ENCODE results near the gene GRIN1.

Gene GRIN1

DNA sequence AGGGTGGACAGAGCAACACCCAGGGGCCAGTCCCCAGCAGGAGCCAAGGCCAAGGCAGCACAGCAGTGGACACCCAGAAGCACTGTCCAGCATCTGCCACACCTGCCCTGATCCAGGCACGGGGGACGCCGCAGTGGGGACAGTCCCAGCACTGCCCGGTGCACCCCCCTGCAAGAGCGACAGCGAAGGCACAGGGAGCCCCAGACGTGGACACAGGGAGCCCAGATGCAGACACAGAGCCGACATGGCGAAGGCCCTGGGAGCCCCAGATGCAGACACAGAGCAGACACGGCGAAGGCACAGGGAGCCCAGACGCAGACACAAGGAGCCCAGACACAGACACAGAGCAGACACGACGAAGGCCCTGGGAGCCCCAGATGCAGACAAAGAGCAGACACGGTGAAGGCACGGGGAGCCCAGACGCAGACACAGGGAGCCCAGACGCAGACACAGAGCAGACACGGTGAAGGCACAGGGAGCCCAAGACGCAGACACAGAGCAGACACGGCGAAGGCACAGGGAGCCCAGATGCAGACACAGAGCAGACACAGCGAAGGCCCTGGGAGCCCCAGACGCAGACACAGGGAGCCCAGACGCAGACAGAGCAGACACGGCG lies 45.1 kb downstream of the GRIN1 start:
- CTCF ChIA-PET: no interaction called here
- POLR2A ChIA-PET: no interaction called here
- no peak for DNase-seq (ENCODE audit: extremely low spot score)
- TF ChIP-seq ZNF384 (IDR thresholded peaks at IDR 0.05) (no peak), ARNT (IDR thresholded peaks at IDR 0.05) (no peak), BHLHE40 (IDR thresholded peaks at IDR 0.05; ENCODE audit: borderline replicate concordance) (no peak), FOXK2 (IDR thresholded peaks at IDR 0.05) (no peak), FOXM1 (IDR thresholded peaks at IDR 0.05; ENCODE audit: borderline replicate concordance) (no peak), TARDBP (IDR thresholded peaks at IDR 0.05) (no peak), L3MBTL2 (conservative IDR thresholded peaks at IDR 0.05) (no peak), NFRKB (IDR thresholded peaks at IDR 0.05) (no peak), ELF4 (IDR thresholded peaks at IDR 0.05) (no peak), CTBP1 (IDR thresholded peaks at IDR 0.05; ENCODE audit: borderline replicate concordance) (no peak), FOXA1 (IDR thresholded peaks at IDR 0.05) (no peak), SUZ12 (IDR thresholded peaks at IDR 0.05) (no peak), LEF1 (IDR thresholded peaks at IDR 0.05; ENCODE audit: borderline replicate concordance) (no peak)
- TF ChIP-seq, protein P1, sequence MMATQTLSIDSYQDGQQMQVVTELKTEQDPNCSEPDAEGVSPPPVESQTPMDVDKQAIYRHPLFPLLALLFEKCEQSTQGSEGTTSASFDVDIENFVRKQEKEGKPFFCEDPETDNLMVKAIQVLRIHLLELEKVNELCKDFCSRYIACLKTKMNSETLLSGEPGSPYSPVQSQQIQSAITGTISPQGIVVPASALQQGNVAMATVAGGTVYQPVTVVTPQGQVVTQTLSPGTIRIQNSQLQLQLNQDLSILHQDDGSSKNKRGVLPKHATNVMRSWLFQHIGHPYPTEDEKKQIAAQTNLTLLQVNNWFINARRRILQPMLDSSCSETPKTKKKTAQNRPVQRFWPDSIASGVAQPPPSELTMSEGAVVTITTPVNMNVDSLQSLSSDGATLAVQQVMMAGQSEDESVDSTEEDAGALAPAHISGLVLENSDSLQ (IDR thresholded peaks at IDR 0.05): no peak

DNA sequence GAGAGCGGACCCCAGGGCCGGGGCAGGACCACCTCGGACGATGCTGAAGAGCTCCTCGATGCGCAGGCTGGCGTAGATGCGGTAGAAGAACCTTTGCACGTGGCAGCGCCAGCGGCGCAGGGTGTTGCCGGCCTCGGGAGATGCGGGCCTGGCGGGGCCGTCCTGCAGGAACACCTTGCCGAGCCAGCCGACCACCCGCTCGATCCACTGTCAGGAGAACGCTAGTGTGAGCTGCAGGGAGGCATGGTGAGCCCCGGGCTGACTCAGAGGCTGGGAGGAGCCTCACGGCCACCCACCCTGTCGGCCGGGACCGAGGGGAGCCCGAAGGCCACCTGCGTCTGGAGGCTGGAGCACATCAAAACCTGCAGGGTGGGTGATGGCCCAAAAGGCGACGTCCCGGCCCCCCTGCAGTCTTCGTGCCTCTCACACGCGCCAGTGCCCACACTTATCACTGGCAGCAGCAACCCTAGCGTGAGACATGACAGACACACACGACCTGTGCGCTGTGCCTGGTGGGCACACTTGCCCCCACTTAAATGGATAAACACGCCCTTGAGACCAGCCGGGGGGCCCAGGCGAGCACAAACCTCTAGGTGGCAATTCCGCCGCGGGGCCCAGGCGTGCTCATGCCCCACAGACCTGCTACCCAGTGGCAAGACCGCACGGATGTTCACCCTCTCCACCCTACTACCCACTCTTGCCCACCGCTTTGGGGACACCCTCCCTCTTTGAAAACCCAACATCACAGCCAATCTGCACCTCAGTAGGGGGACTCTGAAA lies 46.1 kb downstream of the GRIN1 start:
- POLR2A ChIA-PET: no interaction called here
- TF ChIP-seq ELF4 (IDR thresholded peaks at IDR 0.05): no peak
- TF ChIP-seq SP1 (IDR thresholded peaks at IDR 0.05): no peak
- no peak for TF ChIP-seq FOXM1 (IDR thresholded peaks at IDR 0.05; ENCODE audit: borderline replicate concordance)
- TF ChIP-seq L3MBTL2 (conservative IDR thresholded peaks at IDR 0.05): no peak
- no peak for TF ChIP-seq CTBP1 (IDR thresholded peaks at IDR 0.05; ENCODE audit: borderline replicate concordance)
- no peak for TF ChIP-seq TARDBP (IDR thresholded peaks at IDR 0.05)
- no peak for TF ChIP-seq ZNF384 (IDR thresholded peaks at IDR 0.05)
- TF ChIP-seq, protein P1 (IDR thresholded peaks at IDR 0.05): no peak
- TF ChIP-seq ARNT (IDR thresholded peaks at IDR 0.05): no peak
- no peak for TF ChIP-seq LEF1 (IDR thresholded peaks at IDR 0.05; ENCODE audit: borderline replicate concordance)
- TF ChIP-seq HDGF (IDR thresholded peaks at IDR 0.05; ENCODE audit: borderline replicate concordance): no peak
- no peak for TF ChIP-seq BHLHE40 (IDR thresholded peaks at IDR 0.05; ENCODE audit: borderline replicate concordance)
- no peak for DNase-seq (ENCODE audit: extremely low spot score)
- CTCF ChIA-PET: no interaction called here

DNA sequence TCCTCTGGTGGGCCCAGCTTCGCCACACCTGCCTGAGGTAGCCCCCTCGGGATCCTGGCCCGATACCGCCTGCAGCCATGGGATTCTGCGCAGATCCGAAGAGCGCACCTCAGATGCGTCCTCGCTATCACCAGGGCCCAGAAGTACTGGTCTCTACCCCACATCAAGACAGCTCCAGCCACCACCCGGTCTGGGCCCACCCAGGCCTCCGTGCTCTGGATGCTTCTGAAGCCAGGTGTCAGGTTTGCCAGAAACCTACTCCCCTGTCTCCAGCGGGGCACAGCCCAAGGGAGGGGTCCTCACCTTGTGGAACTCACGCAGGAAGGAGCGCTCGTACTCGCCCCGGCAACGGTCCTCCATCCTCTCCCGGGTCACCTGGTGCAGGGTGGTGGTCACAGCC lies 47.0 kb downstream of the GRIN1 start:
- DNase-seq (ENCODE audit: extremely low spot score): no peak
- ChIA-PET CTCF (no interaction called here), POLR2A (no interaction called here)
- no peak for TF ChIP-seq FOXA1 (IDR thresholded peaks at IDR 0.05)

DNA sequence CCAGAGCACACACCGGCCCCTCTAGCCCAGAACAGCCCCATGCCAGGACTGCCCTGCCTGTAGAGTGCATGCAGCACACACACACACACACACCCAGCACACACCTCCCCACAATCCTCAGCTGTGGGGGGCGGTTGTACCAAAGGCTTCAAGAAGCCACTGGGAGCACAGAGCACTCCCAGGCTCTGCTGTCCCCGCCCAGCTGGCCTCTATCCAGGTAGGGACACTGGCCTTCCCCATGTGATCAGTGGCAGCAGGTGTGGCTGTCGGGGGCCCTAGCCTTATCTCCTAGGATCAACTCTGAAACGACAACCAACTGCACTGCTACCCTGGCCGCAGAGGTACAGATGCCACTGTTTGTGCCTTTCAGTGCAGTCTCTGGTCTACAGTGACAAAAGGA lies 47.4 kb downstream of the GRIN1 start:
- ChIA-PET POLR2A (interaction anchor here (1.1 kb wide), 1 partner anchor 12 kb away, joined by 3 read pairs; no protein-coding TSS in a partner anchor), CTCF (no interaction called here)
- no peak for DNase-seq (ENCODE audit: extremely low spot score)
- TF ChIP-seq FOXK2 (IDR thresholded peaks at IDR 0.05) (no peak), LEF1 (IDR thresholded peaks at IDR 0.05; ENCODE audit: borderline replicate concordance) (no peak), SP1 (IDR thresholded peaks at IDR 0.05) (no peak), BHLHE40 (IDR thresholded peaks at IDR 0.05; ENCODE audit: borderline replicate concordance) (no peak), NFRKB (IDR thresholded peaks at IDR 0.05) (no peak), FOXA1 (IDR thresholded peaks at IDR 0.05) (no peak), SUZ12 (IDR thresholded peaks at IDR 0.05) (no peak), FOXM1 (IDR thresholded peaks at IDR 0.05; ENCODE audit: borderline replicate concordance) (no peak), L3MBTL2 (conservative IDR thresholded peaks at IDR 0.05) (no peak)
- TF ChIP-seq, protein P1 (IDR thresholded peaks at IDR 0.05): no peak

DNA sequence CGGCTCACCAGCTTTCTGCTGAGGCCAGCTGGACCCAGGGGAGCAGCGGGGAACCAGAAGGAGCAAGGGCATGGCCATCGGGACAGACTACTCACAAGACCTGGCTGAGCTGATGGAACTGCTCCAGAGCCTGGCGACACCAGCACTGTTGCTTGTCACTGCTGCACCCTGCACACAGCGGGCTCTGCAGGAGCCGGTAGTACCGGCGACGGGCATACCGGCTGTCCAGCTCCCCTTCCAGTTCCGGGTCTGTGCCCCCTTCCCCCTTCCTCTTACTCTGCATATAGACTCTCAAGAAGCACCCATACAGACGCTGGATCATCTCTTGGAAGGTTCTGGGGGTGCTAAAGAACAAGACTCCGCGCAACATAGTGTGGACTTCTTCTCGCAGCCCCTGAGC lies 48.4 kb downstream of the GRIN1 start:
- ChIA-PET POLR2A (interaction anchor here (0.8 to 2.7 kb wide), 10 partner anchors 11 to 58 kb away, joined by 3 to 19 read pairs (median 10); partner anchors contain the start of genes CYSRT1, NDOR1, RNF208 and TMEM203), CTCF (no interaction called here)
- no peak for DNase-seq (ENCODE audit: extremely low spot score)
- TF ChIP-seq NFRKB (IDR thresholded peaks at IDR 0.05) (no peak), ELF4 (IDR thresholded peaks at IDR 0.05) (no peak), ZNF384 (IDR thresholded peaks at IDR 0.05) (no peak), SP1 (IDR thresholded peaks at IDR 0.05) (no peak)

DNA sequence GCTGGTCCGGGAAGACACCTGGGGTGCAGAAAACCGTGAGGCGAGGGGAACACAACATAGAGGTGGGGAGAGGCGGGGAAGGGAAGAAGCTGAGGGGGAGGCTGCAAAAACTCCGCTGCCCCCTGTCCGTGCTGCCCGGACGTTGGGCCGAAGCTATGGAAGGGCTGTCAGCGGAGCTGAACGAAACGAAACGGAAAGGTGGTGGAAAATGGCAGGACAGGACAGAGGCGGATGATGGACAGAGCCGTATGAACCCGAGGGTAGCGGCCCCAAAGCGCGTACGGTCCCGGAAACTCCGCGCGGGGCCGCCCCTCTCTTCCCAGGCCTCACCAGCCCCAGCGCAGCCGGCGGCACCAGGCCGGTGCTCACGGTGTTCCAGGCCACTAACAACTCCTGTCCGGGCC lies 49.1 kb downstream of the GRIN1 start:
- ChIA-PET POLR2A (interaction anchor here (0.8 to 2.7 kb wide), 13 partner anchors 10 to 102 kb away, joined by 3 to 19 read pairs (median 6); partner anchors contain the start of genes LRRC26, MAN1B1, NDOR1 and RNF208), CTCF (no interaction called here)
- DNase-seq (ENCODE audit: extremely low spot score): no peak
- TF ChIP-seq NFRKB (IDR thresholded peaks at IDR 0.05) (no peak), LEF1 (IDR thresholded peaks at IDR 0.05; ENCODE audit: borderline replicate concordance) (no peak), L3MBTL2 (conservative IDR thresholded peaks at IDR 0.05) (no peak), HDGF (IDR thresholded peaks at IDR 0.05; ENCODE audit: borderline replicate concordance) (no peak), ELF4 (IDR thresholded peaks at IDR 0.05) (no peak), SUZ12 (IDR thresholded peaks at IDR 0.05) (no peak), FOXM1 (IDR thresholded peaks at IDR 0.05; ENCODE audit: borderline replicate concordance) (no peak), TARDBP (IDR thresholded peaks at IDR 0.05) (no peak), ARNT (IDR thresholded peaks at IDR 0.05) (no peak), FOXA1 (IDR thresholded peaks at IDR 0.05) (no peak), ZNF384 (IDR thresholded peaks at IDR 0.05) (no peak), FOXK2 (IDR thresholded peaks at IDR 0.05) (no peak), BHLHE40 (IDR thresholded peaks at IDR 0.05; ENCODE audit: borderline replicate concordance) (no peak), SP1 (IDR thresholded peaks at IDR 0.05) (no peak)
- TF ChIP-seq, protein P1 (IDR thresholded peaks at IDR 0.05): no peak
